ENCODE data around the gene ALOX12.

DNA sequence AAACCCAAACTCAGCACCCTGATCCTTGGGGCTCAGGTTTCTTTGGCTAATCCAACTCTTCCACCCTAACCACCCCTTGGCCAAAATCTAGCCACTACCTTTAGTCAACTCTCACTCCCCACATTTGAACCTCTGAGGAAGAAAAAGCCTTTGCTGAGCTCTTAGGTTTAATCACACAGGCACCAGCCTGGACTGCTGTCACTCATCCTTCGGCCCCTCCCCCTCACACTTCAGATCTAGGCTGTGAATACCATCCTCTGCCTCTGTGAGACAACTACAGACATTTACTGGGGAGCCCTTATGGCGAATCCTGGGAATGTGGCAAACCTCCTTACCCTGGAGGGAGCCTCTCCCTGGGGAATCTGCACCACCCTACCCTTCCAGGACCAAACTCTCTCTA lies 11.3 kb downstream of the ALOX12 start:
- TF ChIP-seq YY1 (IDR thresholded peaks at IDR 0.05; ENCODE audit: low read depth) (no peak), RAD21 (IDR thresholded peaks at IDR 0.05; ENCODE audit: low read depth) (no peak), FOXM1 (IDR thresholded peaks at IDR 0.05; ENCODE audit: borderline replicate concordance, low read depth) (no peak), EP300 (IDR thresholded peaks at IDR 0.05; ENCODE audit: borderline replicate concordance) (no peak), TCF12 (IDR thresholded peaks at IDR 0.05; ENCODE audit: low read depth) (no peak), EGR1 (IDR thresholded peaks at IDR 0.05) (no peak), CREB1 (IDR thresholded peaks at IDR 0.05; ENCODE audit: low read depth) (no peak), ZBTB7A (IDR thresholded peaks at IDR 0.05; ENCODE audit: low read depth) (no peak), NFIC (IDR thresholded peaks at IDR 0.05) (no peak)
- TF ChIP-seq, protein P1, sequence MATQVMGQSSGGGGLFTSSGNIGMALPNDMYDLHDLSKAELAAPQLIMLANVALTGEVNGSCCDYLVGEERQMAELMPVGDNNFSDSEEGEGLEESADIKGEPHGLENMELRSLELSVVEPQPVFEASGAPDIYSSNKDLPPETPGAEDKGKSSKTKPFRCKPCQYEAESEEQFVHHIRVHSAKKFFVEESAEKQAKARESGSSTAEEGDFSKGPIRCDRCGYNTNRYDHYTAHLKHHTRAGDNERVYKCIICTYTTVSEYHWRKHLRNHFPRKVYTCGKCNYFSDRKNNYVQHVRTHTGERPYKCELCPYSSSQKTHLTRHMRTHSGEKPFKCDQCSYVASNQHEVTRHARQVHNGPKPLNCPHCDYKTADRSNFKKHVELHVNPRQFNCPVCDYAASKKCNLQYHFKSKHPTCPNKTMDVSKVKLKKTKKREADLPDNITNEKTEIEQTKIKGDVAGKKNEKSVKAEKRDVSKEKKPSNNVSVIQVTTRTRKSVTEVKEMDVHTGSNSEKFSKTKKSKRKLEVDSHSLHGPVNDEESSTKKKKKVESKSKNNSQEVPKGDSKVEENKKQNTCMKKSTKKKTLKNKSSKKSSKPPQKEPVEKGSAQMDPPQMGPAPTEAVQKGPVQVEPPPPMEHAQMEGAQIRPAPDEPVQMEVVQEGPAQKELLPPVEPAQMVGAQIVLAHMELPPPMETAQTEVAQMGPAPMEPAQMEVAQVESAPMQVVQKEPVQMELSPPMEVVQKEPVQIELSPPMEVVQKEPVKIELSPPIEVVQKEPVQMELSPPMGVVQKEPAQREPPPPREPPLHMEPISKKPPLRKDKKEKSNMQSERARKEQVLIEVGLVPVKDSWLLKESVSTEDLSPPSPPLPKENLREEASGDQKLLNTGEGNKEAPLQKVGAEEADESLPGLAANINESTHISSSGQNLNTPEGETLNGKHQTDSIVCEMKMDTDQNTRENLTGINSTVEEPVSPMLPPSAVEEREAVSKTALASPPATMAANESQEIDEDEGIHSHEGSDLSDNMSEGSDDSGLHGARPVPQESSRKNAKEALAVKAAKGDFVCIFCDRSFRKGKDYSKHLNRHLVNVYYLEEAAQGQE (IDR thresholded peaks at IDR 0.05; ENCODE audit: low read depth), result no peak
- TF ChIP-seq, protein P2, sequence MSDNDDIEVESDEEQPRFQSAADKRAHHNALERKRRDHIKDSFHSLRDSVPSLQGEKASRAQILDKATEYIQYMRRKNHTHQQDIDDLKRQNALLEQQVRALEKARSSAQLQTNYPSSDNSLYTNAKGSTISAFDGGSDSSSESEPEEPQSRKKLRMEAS (IDR thresholded peaks at IDR 0.05), result no peak
